HG02938 (cell line): ENCODE data around the gene TREML4.
"Not testable (repeated sequence)": the region's sequence is repeated elsewhere in the genome, so short reads cannot be mapped to it uniquely, and the experiment has no call there.

Experiments
- ATAC-seq: cut with Tn5 transposase; IDR thresholded peaks from one replicate; pipeline ENCODE4 v1.9.1; 2021; ENCODE audit warnings: mild to moderate bottlenecking, moderate library complexity; ENCODE audit not compliant: unreplicated experiment

TREML4 gene

GRCh38 chr6:41228096-41228495, at the start of gene TREML4:
TREML4 (plus strand) TSS chr6:41228349; CDS start chr6:41228428, 79 bp downstream.
- no peak for ATAC-seq

- ATAC-seq = no peak
Measured at GRCh38 chr6:41179163-41179562, 49.0 kb upstream of the TREML4 start.

- no peak for ATAC-seq
Measured at GRCh38 chr6:41181566-41181965, 46.6 kb upstream of the TREML4 start.

GRCh38 chr6:41182069-41183034, 45.8 kb upstream of the TREML4 start:
- ATAC-seq = peak; percentile 52

GRCh38 chr6:41184761-41185160, 43.4 kb upstream of the TREML4 start:
- ATAC-seq = no peak

GRCh38 chr6:41186031-41186562, 42.1 kb upstream of the TREML4 start:
- no peak for ATAC-seq

GRCh38 chr6:41187924-41188886, 39.9 kb upstream of the TREML4 start:
- no peak for ATAC-seq

- ATAC-seq = not testable (repeated sequence)
Measured at GRCh38 chr6:41189046-41189445, 39.1 kb upstream of the TREML4 start.

- ATAC-seq = no peak
Measured at GRCh38 chr6:41189967-41190366, 38.2 kb upstream of the TREML4 start.

GRCh38 chr6:41190791-41191190, 37.4 kb upstream of the TREML4 start:
- ATAC-seq = no peak

- ATAC-seq = no peak
Measured at GRCh38 chr6:41191569-41191968, 36.6 kb upstream of the TREML4 start.

GRCh38 chr6:41193171-41193734, 34.9 kb upstream of the TREML4 start:
- ATAC-seq = no peak

GRCh38 chr6:41193884-41194283, 34.3 kb upstream of the TREML4 start:
- no peak for ATAC-seq

GRCh38 chr6:41194386-41194785, 33.8 kb upstream of the TREML4 start:
- no peak for ATAC-seq

- ATAC-seq = no peak
Measured at GRCh38 chr6:41197234-41197633, 30.9 kb upstream of the TREML4 start.

- no peak for ATAC-seq
Measured at GRCh38 chr6:41199552-41200246, 28.4 kb upstream of the TREML4 start.

- no peak for ATAC-seq
Measured at GRCh38 chr6:41200296-41200900, 27.8 kb upstream of the TREML4 start.

- no peak for ATAC-seq
Measured at GRCh38 chr6:41200901-41201763, 27.0 kb upstream of the TREML4 start, which contains the start of gene TREML2. TREML2 (minus strand) TSS chr6:41201149; CDS start chr6:41201008, 141 bp downstream.

- ATAC-seq = no peak
Measured at GRCh38 chr6:41201764-41202173, 26.4 kb upstream of the TREML4 start.
